Suppressor macrophage treated with lipopolysaccharide for 4 hours (primary cell): ENCODE measurements around the gene CD82.

Source experiments
- DNase-seq: peaks from one replicate; pipeline ENCODE4 v3.0.0-alpha.2; 2020

CD82 gene

GRCh38 chr11:44578279-44578678 lies 12.8 kb downstream of the CD82 start:
- DNase-seq = no peak

DNA sequence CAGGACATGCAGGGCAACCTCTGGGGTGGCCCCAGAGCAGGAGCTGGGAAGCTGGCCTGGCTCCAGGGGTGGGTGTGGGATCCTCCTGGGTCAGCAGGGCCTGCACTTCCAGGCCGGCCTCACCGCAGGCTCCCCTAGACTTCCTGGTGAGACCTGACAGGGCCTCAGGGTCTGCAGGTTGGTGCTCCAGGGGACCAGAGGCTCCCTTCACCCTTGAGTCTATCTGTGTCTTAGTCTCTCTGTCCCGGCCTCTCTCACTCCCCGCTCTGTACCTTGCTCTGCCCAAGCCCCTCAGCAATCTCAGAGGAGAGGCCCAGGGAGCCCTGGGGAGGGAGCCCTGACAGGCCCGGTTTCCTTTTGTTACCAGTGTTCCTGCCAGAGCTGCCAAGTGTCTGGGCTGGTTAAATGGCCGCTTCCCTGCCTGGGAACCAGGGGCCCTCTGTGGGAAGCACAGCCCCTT lies 13.9 kb downstream of the CD82 start:
- DNase-seq = no peak

- no peak for DNase-seq
Measured at GRCh38 chr11:44580701-44581100, 15.2 kb downstream of the CD82 start.

DNA sequence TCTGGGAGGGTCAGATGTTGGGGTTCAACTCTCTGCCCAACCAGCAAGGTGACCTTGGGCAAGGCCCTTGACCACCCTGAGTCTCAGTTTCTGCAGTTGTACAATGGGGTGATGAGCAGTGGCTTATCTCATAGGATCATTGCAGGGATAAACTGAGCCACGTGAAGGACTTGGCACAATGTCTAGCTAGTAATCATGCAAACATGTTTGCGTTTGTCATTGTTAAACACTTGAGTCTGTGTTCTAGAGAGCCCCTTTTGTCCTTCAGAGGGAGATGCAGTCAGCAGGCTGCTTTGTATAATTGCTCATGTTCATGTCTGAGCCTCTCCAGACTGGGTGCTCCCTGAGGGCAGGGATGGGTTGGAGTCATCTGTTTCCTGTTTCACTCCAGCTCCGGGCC lies 15.8 kb downstream of the CD82 start:
- DNase-seq = no peak

DNA sequence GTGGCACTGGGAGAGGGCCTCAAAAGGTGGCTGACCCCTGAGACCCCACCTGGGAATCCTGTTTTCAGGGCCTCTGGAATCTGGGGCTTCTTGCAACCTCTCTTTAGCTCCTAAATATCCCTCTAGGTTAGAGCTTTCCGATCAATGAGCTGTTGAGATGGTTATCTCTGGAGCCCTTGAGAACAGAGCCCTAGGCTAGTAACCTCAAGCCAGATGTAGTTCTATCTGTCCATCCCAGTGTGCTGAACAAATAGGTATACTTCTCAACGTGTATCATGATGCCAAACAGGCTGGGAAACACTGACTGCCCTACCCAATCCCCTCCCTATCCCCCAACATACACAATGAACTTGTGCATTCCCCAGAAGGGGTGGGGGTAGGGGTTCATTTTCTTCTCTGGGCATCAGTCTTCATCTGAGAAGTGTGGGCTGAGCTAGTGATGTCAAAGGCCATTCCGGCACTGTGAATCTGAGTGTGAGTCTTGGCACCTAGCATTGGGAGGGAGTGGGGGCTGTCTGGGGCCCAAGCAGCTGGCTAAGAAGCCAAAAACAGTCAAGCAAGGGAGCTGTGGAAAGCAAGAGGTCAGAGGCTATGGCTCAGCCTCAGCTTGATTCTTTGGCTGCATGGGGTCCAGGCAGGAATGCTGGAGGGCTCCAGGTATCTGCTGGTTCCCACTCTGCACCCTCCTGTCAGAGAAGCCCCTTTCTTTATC lies 17.3 kb downstream of the CD82 start:
- DNase-seq = no peak

GRCh38 chr11:44583353-44583669 lies 17.8 kb downstream of the CD82 start:
- DNase-seq = no peak

GRCh38 chr11:44585421-44585820 lies 20.0 kb downstream of the CD82 start:
- no peak for DNase-seq

- DNase-seq = no peak
Measured at GRCh38 chr11:44589301-44589700, 23.8 kb downstream of the CD82 start.

DNA sequence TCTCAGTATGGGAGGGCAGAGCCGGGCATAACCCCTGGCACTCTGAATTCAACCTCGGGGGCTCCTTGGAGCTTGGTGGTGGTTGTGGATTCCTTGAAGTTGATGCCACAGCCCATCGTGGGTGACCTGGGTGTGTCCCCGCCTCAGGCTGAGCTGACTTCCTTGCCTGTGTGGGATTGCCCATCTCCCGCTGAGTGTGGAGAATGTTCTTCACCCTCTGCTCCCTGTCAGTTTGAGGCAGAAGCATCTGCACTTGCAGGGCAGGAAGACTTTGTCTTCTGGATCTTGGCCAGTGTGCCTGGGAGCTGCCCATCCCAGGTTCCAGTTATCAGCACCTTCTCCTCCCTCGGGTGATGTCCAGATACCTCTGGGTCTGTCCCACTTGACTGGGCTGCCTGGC lies 25.3 kb downstream of the CD82 start:
- DNase-seq = no peak

DNA sequence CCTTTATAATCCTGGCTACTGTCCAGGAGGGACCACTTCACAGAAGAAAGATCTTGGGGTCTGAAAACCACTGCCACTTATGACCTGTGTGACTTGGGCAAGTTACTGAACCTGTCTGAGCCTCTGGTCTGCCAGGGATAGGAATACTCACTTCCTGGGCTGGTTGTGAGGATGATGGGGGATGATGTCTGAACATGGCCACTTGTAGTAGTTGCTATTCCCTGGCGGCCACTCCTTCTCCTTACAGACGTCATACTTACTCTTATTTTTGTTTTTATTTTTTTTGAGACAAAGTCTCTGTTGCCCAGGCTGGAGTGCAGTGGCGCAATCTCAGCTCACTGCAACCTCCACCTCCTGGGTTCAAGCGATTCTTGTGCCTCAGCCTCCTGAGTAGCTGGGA lies 26.1 kb downstream of the CD82 start:
- DNase-seq = peak; percentile 72

- DNase-seq = peak; percentile 97
Measured at GRCh38 chr11:44592125-44592940, 26.9 kb downstream of the CD82 start.

GRCh38 chr11:44593251-44593650 lies 27.8 kb downstream of the CD82 start:
- peak; percentile 45 for DNase-seq

GRCh38 chr11:44595006-44595405 lies 29.5 kb downstream of the CD82 start:
- DNase-seq = no peak

GRCh38 chr11:44595964-44596381 lies 30.5 kb downstream of the CD82 start:
- DNase-seq = no peak

DNA sequence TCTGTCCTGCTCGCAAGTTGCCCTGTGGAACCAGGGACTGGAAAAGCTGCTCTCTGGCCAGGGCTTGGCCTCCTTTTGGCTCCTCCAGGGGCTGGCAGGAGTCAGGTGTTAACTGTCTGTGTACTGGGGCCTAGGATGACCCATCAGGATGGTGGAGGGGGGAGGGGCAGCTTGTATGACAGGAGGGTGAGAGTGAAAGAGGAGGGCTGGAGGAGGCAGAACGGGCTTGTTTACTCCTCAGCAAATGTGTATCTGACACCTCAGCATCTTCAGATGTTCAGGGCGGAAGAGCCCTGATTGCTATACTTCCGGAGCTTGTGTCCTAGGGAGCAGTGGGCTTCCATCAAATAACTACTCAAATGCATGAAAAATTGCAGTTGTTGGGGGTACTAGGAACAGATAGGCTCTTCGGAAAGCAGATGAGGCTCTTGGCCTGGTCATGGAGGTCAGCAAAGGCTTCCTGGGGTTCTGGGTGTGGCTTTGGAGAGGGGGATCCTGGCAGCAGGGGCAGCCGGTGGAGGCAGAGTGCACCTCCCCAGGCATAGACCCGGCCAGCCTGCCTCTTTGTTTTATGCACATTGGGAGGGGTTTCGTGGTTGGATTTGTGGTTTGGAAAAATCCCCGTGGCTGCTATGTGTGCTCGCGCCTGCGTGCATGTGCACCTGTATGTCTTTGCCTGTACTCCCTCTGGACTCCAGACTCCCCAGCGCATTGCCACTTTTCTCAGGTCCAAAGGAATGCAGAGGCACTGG lies 31.2 kb downstream of the CD82 start:
- no peak for DNase-seq

GRCh38 chr11:44597358-44598012 lies 32.0 kb downstream of the CD82 start:
- DNase-seq = no peak

DNA sequence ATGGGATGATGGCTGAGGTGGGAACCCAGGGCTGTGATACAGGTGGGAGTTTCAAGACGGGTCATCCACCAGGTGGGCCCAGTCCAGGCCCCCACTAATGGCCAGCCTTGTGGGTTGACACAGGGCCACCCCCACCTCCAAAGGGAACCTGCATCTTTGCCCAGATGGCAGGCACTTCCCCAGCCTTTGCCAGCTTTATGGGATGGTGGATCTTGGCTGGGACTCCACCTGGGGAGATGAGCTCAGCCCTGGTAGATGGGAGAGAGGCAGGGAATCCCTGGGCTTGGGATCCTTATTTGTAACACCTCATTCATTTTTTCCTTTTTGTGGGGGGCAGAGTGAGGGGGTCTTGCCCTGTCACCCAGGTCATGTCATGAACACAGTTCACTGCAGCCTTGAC lies 33.4 kb downstream of the CD82 start:
- no peak for DNase-seq

GRCh38 chr11:44600261-44600660 lies 34.8 kb downstream of the CD82 start:
- no peak for DNase-seq

DNA sequence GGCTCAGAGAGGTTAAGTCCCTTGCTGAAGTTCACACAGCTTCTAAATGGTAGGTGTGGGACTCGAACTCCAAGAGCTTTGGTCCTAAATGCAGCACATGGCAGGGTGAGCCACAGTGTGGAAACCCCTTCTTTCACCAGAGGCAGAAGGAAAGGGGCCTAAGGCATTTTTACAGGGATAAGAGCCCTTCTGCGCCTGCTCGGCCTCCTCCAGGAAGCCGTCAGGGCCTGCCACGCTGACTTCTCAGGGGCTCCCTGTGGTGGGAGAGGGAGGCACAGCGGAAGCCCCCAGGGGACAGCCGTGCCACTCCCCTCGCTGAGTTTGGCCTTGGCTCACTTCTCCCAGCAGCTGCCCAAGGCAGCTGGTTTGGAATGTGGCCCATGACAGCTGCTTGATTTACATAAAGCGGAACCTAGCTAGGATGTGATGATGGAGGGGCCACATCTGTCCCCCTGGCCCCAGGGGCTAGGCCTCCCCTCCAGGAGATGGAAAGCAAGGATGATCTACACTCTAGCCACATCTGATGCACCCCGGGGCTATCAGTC lies 35.4 kb downstream of the CD82 start:
- DNase-seq = no peak

DNA sequence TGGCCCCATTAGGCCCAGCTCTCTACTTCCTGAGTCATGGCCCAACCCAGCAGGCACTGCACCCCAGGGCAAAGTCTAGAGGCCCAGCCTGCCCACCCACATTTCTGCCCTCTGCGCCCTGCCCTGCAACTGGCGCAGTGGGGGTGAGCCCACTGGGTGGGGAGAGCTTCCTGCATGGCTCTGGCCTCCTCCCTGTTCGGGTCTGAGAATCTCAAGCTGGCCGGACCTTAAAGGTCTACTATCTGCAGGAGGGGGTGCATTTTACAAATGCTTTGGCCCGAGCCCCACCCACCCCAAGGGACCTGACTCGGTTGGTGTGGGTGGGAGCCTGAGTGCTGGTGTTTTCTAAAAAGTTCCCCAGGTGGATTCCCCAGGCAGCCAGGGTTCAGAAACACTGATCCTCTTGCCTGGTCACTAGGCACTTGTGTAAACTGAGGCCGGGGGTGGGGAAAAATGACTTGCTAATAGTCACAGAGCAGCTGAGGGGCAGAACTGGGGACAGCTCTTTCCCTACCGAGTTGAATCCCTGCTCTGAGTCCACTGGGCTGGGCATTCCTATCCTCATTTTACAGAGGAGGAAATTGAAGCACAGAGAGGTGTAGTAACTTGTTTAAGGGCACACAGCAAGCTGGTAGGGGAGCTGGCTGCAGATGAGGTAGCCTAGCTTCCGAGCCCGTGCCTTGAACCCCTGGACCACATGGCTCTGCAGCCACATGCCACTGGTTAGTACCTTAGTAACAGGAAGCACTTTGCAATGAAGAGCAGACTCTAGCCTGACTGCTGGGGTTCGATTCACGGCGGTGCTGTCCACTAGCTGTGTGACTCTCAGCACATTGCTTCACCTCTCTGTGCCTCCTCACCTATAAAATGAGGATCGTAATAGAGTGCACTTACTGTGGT lies 36.3 kb downstream of the CD82 start:
- DNase-seq = peak; percentile 60

- DNase-seq = no peak
Measured at GRCh38 chr11:44602891-44603310, 37.4 kb downstream of the CD82 start.

GRCh38 chr11:44604171-44604581 lies 38.7 kb downstream of the CD82 start:
- DNase-seq = no peak
